ENCODE results near the gene GPR25. TPM values are rescaled to one million over a fixed set of nuclear protein-coding genes. Genes with fewer than 3 reads are reported as not detected.

Gene GPR25
- total RNA-seq, 4 donors from 2014 or later = 1.3 TPM; not detected in 3

GRCh38 chr1:200906491-200906890 is 33.7 kb downstream of the GPR25 start:
- Histone ChIP-seq H3K27ac (peak overlapping the region; percentile 43 to 72 (median 68)), H3K36me3 (peaks cover 0 to 62% (median 13%) of the 10 kb centered on the region in 3 donors), H3K27me3 (no peaks in the 10 kb centered on the region), H3K9me3 (no peaks in the 10 kb centered on the region), H3K4me1 (peaks cover 19 to 91% (median 36%) of the 10 kb centered on the region in 3 donors), H3K4me3 (no peak overlapping the region)
- no peak for DNase-seq
- intact Hi-C loops (cut with DNase I) = no loop called here
- no peak for TF ChIP-seq POLR2A (IDR thresholded peaks at IDR 0.05)
- 83 to 100% methylated on average over 2 of the region's 2 CpGs for WGBS, 2 donors

GRCh38 chr1:200907611-200908097 is 34.9 kb downstream of the GPR25 start:
- no peaks in the 10 kb centered on the region for H3K27me3 ChIP-seq
- WGBS, 2 donors = 67 to 70% methylated on average over 3 to 5 of the region's 5 CpGs
- no peak overlapping the region for H3K4me3 ChIP-seq
- DNase-seq = no peak
- H3K27ac ChIP-seq = peak overlapping the region; percentile 43 to 72 (median 68)
- peaks cover 20 to 92% (median 38%) of the 10 kb centered on the region in 3 donors for H3K4me1 ChIP-seq
- intact Hi-C loops (cut with DNase I) = no loop called here
- H3K36me3 ChIP-seq = peaks cover 0 to 57% (median 13%) of the 10 kb centered on the region in 3 donors
- H3K9me3 ChIP-seq = no peaks in the 10 kb centered on the region
- peak in 1 of 6 experiments; percentile 6 for TF ChIP-seq CTCF (IDR thresholded peaks at IDR 0.05)
- TF ChIP-seq POLR2A (IDR thresholded peaks at IDR 0.05) = no peak

- TF ChIP-seq POLR2A (IDR thresholded peaks at IDR 0.05) (no peak), CTCF (IDR thresholded peaks at IDR 0.05) (no peak)
- Histone ChIP-seq H3K36me3 (peaks cover 0 to 51% (median 13%) of the 10 kb centered on the region in 3 donors), H3K4me3 (peak overlapping the region in 1 of 4 donors; percentile 13), H3K4me1 (peaks cover 23 to 92% (median 39%) of the 10 kb centered on the region in 3 donors), H3K27ac (peak overlapping the region; percentile 55 to 72 (median 68)), H3K9me3 (no peaks in the 10 kb centered on the region), H3K27me3 (no peaks in the 10 kb centered on the region)
- no peak for DNase-seq
- intact Hi-C loops (cut with DNase I) = no loop called here
- 38 to 54% methylated on average over 1 to 3 of the region's 6 CpGs for WGBS, 2 donors
These were observed 35.5 kb downstream of the GPR25 start for GRCh38 chr1:200908191-200908868.

- no peak for DNase-seq
- peaks cover 0 to 46% (median 13%) of the 10 kb centered on the region in 3 donors for H3K36me3 ChIP-seq
- 70% methylated on average over 2 of the region's 5 CpGs; no CpG with 5 or more reads in 1 of the 2 donors for WGBS, 2 donors
- TF ChIP-seq CTCF (IDR thresholded peaks at IDR 0.05) (no peak), POLR2A (IDR thresholded peaks at IDR 0.05) (no peak)
- H3K27me3 ChIP-seq = no peaks in the 10 kb centered on the region
- H3K4me1 ChIP-seq = peaks cover 23 to 90% (median 39%) of the 10 kb centered on the region in 3 donors
- H3K27ac ChIP-seq = peak overlapping the region; percentile 55 to 72 (median 68)
- H3K9me3 ChIP-seq = no peaks in the 10 kb centered on the region
- intact Hi-C loops (cut with DNase I) = no loop called here
- no peak overlapping the region for H3K4me3 ChIP-seq
These were observed 36.3 kb downstream of the GPR25 start for GRCh38 chr1:200909071-200909470.

GRCh38 chr1:200909757-200910239 is 37.0 kb downstream of the GPR25 start:
- Histone ChIP-seq H3K4me3 (no peak overlapping the region), H3K27me3 (no peaks in the 10 kb centered on the region), H3K9me3 (no peaks in the 10 kb centered on the region), H3K4me1 (peaks cover 23 to 83% (median 39%) of the 10 kb centered on the region in 3 donors), H3K27ac (peak overlapping the region in 1 of 4 donors; percentile 72), H3K36me3 (peaks cover 0 to 40% (median 13%) of the 10 kb centered on the region in 3 donors)
- no peak for TF ChIP-seq POLR2A (IDR thresholded peaks at IDR 0.05)
- TF ChIP-seq CTCF (IDR thresholded peaks at IDR 0.05) = no peak
- WGBS, 2 donors = 83 to 89% methylated on average over 4 of the region's 4 CpGs
- intact Hi-C loops (cut with DNase I) = no loop called here
- no peak for DNase-seq

All from esophagus squamous epithelium (tissue), 5 donors.